ENCODE results near the gene TSC22D3.
"Not testable (repeated sequence)": the region's sequence is repeated elsewhere in the genome, so short reads cannot be mapped to it uniquely, and the experiment has no call there.

The TSC22D3 gene

GRCh38 chrX:107775734-107776511 lies at the start of gene TSC22D3:
Gene TSC22D3 (minus strand): TSS chrX:107775787. CDS start chrX:107775419, 368 bp downstream.
- peak; percentile 69 for DNase-seq (ENCODE audit: low read depth)

- DNase-seq (ENCODE audit: low read depth): peak; percentile 84
Measured at GRCh38 chrX:107823456-107823855, 47.9 kb upstream of the TSC22D3 start.

- DNase-seq (ENCODE audit: low read depth): no peak
Measured at GRCh38 chrX:107823042-107823441, 47.5 kb upstream of the TSC22D3 start.

GRCh38 chrX:107818900-107819521 lies 43.4 kb upstream of the TSC22D3 start:
- DNase-seq (ENCODE audit: low read depth): no peak

DNA sequence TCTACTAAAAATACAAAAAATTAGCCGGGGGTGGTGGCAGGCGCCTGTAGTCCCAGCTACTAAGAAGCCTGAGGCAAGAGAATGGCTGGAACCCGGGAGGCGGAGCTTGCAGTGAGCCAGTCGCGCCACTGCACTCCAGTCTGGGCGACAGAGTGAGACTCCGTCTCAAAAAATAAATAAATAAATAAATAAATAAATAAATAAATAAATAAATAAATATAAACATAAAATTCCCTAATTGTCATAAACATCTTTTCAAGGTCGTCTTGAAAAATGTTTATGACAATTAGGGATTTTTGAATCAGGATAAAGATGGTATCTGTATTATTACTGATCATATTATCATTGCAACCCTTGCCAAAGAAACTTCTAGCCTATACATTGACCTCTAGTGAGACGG lies 34.5 kb upstream of the TSC22D3 start:
- not testable (repeated sequence) for DNase-seq (ENCODE audit: low read depth)

DNA sequence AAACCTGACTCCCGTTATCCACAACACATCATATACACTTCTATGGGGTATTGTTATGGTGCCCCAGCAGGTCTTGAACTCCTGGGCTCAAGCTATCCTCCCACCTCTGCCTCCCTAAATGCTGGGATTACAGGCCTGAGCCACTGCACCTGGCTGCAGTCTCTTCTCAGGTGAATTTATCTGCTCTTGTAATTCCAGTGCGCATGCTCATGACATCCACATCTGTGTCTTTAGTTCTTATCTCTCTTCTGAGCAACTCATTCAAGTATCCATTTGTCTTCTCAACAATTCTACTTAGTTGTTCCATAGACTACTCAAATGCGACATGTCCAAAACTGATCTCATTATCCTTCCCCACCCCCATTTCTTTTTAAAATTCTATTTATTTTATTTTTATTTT lies 29.6 kb upstream of the TSC22D3 start:
- DNase-seq (ENCODE audit: low read depth): no peak

GRCh38 chrX:107804427-107804826 lies 28.8 kb upstream of the TSC22D3 start:
- no peak for DNase-seq (ENCODE audit: low read depth)

DNA sequence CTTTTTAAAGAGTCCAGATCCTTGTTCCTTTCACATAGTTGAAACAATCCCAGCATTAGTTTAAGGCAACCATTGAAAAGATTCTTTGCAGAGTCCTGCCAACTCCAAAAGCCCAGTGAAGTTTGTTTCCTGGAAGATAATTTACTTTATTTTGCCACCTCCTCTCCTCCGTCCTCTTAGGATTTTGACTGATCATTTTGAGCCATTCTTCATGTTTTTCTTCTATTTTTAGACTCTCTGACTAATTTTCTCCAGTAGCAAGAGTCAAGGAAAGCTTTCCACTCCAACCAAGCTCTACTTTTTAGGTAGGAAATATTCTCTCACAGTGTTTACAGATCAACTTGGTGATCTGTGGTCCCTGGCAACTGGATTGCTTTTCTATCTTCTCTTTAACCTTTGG lies 12.2 kb upstream of the TSC22D3 start:
- DNase-seq (ENCODE audit: low read depth): peak; percentile 0

DNA sequence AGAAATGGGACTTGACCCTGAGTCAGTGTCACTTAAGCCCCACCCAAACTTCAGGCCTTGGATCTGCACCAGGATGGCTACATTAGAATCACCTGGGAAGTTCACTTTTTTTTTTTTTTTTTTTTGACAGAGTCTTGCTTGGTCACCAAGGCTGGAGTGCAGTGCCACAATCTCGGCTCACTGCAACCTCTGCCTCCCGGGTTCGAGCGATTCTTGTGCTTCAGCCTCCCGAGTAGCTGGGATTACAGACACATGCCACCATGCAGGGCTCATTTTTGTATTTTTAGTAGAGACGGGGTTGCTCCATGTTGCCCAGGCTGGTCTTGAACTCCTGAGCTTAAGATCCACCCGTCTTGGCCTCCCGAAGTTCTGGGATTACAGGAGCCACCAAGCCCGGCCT lies 4.9 kb upstream of the TSC22D3 start:
- no peak for DNase-seq (ENCODE audit: low read depth)

DNA sequence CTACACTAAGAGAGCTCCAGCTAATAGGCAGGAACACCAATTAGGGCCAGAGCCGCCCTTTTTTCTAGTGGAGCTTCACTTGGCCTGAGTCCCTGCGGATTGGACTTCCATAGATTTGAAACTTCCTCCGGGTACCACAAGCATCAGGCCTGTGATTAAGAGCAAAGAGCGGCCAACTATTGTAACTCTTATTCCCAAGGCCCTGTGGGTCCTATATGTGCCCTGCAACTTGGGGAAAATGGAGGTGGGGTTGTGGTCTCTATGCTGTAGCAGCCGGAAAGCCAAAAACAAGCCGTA lies 1.9 kb upstream of the TSC22D3 start, which contains the start of gene NCBP2L:
NCBP2L (plus strand) TSS at position 198 of the 297 bp plus-strand sequence. CDS start 16,488 bp downstream, outside the sequence.
- DNase-seq (ENCODE audit: low read depth): no peak

DNA sequence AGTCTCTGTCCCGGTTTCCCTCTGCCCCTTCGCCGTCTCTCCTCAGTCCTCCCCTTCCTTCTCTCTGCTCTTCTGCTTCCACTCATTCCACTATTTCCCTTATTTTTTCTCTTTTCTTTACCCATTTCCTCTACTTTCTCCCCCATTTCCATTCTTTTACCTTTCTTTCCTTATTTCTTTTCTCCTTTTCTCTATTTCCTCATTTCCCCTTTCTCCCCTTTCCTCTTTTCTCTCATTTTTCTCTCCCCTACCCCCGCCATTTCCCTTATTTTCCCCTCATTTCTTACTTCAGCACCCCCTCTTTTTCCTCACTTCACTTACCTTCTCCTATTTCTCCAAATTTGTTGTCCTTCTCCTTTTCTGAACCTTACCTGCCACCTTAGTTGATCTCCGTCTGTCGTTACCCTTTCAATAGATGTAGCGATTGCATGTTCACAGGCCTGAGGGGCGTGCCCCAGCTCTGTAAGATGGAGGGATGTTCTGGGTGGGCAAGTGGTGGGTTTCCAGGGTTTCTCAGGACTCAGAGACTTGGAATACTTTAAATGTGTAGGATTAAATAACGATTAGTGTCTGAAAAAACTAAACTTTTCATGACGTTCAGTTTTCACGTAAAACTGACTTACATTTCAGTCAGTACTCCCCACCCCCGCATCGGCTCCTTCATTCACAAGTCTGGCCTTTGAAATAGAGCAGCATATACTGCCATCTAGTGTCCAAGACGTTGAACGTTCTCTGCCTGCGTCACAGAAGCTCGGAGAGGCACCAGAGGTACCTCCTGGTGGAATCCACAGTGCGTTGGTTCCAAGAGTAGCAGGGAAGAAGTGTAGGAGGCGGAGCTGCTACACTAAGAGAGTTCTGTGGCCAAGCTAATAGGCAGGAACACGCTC lies 1.3 kb upstream of the TSC22D3 start:
- peak; percentile 86 for DNase-seq (ENCODE audit: low read depth)

- no peak for DNase-seq (ENCODE audit: low read depth)
Measured at GRCh38 chrX:107775000-107775733, 420 bp downstream of the TSC22D3 start.

- no peak for DNase-seq (ENCODE audit: low read depth)
Measured at GRCh38 chrX:107773906-107774435, 1.6 kb downstream of the TSC22D3 start.

- no peak for DNase-seq (ENCODE audit: low read depth)
Measured at GRCh38 chrX:107773206-107773605, 2.4 kb downstream of the TSC22D3 start.

GRCh38 chrX:107769581-107770317 lies 5.8 kb downstream of the TSC22D3 start:
- DNase-seq (ENCODE audit: low read depth): no peak

DNA sequence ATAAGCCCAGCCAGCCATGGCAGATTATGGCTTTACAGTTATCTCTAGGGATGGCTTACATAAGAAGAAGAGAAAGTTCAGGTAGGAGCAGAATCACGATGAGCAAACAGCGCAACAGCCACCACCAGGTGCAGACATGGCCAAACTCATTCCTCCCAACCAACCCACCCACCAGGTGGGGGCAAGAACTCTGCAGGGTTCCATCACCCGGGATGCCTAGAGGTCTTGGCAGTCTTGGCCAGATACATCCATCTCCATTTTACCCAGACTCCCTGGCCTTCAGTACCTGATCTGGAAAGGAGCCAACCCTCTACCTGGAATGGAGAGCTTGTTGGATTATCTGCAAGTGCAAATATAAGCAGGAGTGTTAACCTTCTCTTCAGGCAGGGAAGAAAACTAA lies 7.5 kb downstream of the TSC22D3 start:
- DNase-seq (ENCODE audit: low read depth): no peak

DNA sequence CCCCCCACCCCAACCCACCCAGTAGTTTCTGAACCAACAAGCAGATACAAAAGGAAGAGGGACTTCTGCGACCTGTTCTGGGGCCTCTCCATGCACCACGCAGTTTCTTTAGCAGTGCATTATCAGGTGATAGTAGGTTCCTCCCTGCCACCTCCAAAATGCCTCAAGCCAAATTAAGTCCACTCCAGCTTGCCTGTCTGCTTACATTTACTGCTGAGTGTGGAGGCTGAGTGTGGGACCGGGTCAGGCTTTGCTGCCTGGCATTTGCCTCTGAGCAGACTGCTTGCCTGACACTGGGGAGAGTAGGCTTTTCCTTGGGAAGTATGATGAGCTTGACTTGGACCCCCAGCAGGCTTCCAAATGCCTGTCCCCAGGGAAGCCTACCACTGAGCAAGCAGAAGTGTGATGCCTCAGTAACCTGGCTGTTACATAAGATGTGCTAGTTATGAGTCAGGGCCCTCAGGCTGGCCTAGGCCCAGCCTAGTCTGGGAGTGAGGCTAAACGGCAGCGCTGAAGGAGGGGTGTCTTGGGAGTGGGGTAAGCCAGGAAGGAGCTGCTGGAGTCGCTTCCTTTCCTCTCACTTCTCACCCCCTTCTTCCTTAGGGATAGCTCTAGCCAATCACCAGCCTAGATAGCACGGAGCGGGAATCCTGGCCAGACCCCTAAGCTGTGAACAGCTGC lies 9.0 kb downstream of the TSC22D3 start:
- peak; percentile 61 for DNase-seq (ENCODE audit: low read depth)

DNA sequence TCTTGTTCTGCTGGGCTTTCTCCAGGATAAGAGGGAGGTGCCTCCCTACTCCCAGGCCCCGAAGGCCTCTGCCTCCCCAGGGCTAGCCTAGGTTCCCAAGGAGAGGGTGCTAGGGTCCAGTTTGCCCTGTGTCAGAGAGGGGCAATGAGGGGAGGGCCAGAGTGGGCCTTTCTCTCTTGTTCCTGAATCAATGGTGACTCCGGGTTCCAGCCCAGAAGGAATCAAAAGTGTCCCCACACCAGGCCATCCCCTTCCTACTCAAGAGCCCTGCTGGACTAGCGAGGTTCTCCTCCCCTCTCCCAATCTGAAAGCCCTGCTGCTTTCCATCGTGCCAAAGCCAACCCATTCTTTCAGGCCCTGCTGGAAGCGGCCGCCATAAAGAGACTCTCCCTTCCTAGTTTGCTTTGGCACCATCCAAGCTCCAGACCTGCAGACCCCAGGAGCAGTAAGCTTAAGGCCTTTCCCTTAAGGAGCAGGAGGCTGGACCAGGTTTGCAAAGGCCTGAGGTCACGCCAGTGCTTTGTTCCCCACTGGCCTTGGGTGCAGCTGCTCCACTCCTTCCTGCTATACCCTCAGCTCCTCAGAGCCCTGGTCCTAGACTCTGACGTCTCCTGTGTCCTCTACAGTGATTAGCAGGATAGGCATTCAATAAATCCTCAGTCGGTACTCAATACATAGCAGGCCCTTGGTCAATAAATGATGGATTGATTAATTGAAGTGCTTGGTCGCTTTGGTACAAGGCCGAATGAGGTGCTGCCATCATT lies 10.6 kb downstream of the TSC22D3 start:
- no peak for DNase-seq (ENCODE audit: low read depth)

DNA sequence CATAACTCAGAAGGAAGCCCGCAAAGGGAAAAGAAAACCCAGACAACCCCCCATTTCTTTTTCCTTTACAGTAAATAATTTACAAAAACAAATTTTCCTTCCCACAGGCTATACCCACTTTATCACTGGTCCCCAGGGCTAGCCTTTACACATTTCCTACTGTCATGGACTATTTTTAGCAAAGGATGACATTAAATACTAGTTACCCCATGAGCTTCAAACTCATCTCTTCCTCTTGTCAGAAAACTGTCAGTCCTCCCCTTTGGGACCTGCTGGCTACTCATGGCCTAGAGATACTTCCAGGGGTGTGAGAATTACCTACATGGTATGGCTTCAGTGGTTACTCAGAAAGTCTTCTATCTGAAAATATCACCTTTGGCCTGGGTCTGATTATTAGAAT lies 11.9 kb downstream of the TSC22D3 start:
- no peak for DNase-seq (ENCODE audit: low read depth)

All from EH (cell line).